ENCODE results near the gene COX4I2. TPM values are rescaled to one million over a fixed set of nuclear protein-coding genes. Genes with fewer than 3 reads are reported as not detected.
"Not testable (repeated sequence)": the region's sequence is repeated elsewhere in the genome, so short reads cannot be mapped to it uniquely, and the experiment has no call there.

Gene COX4I2
- total RNA-seq, 1 donor from 2014 or later, result 0.34 TPM

GRCh38 chr20:31595380-31595653 lies 42.4 kb upstream of the COX4I2 start:
- Mint-ChIP-seq H3K9me3 (no peaks in the 10 kb centered on the region), H3K27me3 (ENCODE audit: low read depth) (no peaks in the 10 kb centered on the region), H3K4me1 (peaks cover 25% of the 10 kb centered on the region), H3K4me3 (no peak overlapping the region), H3K27ac (peak overlapping the region; percentile 94), H3K36me3 (no peaks in the 10 kb centered on the region)
- no peak for TF ChIP-seq CTCF (IDR thresholded peaks at IDR 0.05; ENCODE audit: unreplicated experiment)
- no peak for DNase-seq (ENCODE audit: low spot score in 2 of 2, unreplicated experiment in 2 of 2)

GRCh38 chr20:31595654-31596411 lies 41.9 kb upstream of the COX4I2 start:
- peaks cover 25% of the 10 kb centered on the region for H3K4me1 Mint-ChIP-seq
- no peaks in the 10 kb centered on the region for H3K36me3 Mint-ChIP-seq
- H3K9me3 Mint-ChIP-seq, result no peaks in the 10 kb centered on the region
- no peak for TF ChIP-seq CTCF (IDR thresholded peaks at IDR 0.05; ENCODE audit: unreplicated experiment)
- no peak overlapping the region for H3K4me3 Mint-ChIP-seq
- H3K27ac Mint-ChIP-seq, result peak overlapping the region; percentile 94
- peak in 1 of 2 experiments; percentile 55 for DNase-seq (ENCODE audit: low spot score in 2 of 2, unreplicated experiment in 2 of 2)
- no peaks in the 10 kb centered on the region for H3K27me3 Mint-ChIP-seq (ENCODE audit: low read depth)

- not testable (repeated sequence) for H3K36me3 Mint-ChIP-seq; H3K9me3 Mint-ChIP-seq; H3K4me3 Mint-ChIP-seq; DNase-seq (ENCODE audit: low spot score in 2 of 2, unreplicated experiment in 2 of 2); H3K27me3 Mint-ChIP-seq (ENCODE audit: low read depth)
- H3K27ac Mint-ChIP-seq, result peak overlapping the region; percentile 94
- peaks cover 25% of the 10 kb centered on the region for H3K4me1 Mint-ChIP-seq
These were observed 41.3 kb upstream of the COX4I2 start for GRCh38 chr20:31596412-31596715.

- Mint-ChIP-seq H3K36me3 (no peaks in the 10 kb centered on the region), H3K27ac (peak overlapping the region; percentile 87), H3K4me1 (peaks cover 25% of the 10 kb centered on the region), H3K9me3 (no peaks in the 10 kb centered on the region), H3K4me3 (no peak overlapping the region), H3K27me3 (ENCODE audit: low read depth) (no peaks in the 10 kb centered on the region)
- DNase-seq (ENCODE audit: low spot score in 2 of 2, unreplicated experiment in 2 of 2), result no peak
- no peak for TF ChIP-seq CTCF (IDR thresholded peaks at IDR 0.05; ENCODE audit: unreplicated experiment)
These were observed 40.8 kb upstream of the COX4I2 start for GRCh38 chr20:31596831-31597480.

GRCh38 chr20:31597481-31597855 lies 40.2 kb upstream of the COX4I2 start:
- DNase-seq (ENCODE audit: low spot score in 2 of 2, unreplicated experiment in 2 of 2), result no peak
- Mint-ChIP-seq H3K4me3 (no peak overlapping the region), H3K27me3 (ENCODE audit: low read depth) (no peaks in the 10 kb centered on the region), H3K36me3 (no peaks in the 10 kb centered on the region), H3K9me3 (no peaks in the 10 kb centered on the region), H3K4me1 (peaks cover 27% of the 10 kb centered on the region), H3K27ac (peak overlapping the region; percentile 87)
- no peak for TF ChIP-seq CTCF (IDR thresholded peaks at IDR 0.05; ENCODE audit: unreplicated experiment)

GRCh38 chr20:31602431-31602778 lies 35.3 kb upstream of the COX4I2 start:
- H3K27ac Mint-ChIP-seq, result peak overlapping the region; percentile 100
- no peaks in the 10 kb centered on the region for H3K9me3 Mint-ChIP-seq
- peaks cover 25% of the 10 kb centered on the region for H3K4me1 Mint-ChIP-seq
- no peak for TF ChIP-seq CTCF (IDR thresholded peaks at IDR 0.05; ENCODE audit: unreplicated experiment)
- H3K4me3 Mint-ChIP-seq, result no peak overlapping the region
- no peaks in the 10 kb centered on the region for H3K27me3 Mint-ChIP-seq (ENCODE audit: low read depth)
- peaks cover 13% of the 10 kb centered on the region for H3K36me3 Mint-ChIP-seq
- DNase-seq (ENCODE audit: low spot score in 2 of 2, unreplicated experiment in 2 of 2), result no peak
